ENCODE measurements around the gene TTC28. TPM values are rescaled to one million over a fixed set of nuclear protein-coding genes. Genes with fewer than 3 reads are reported as not detected.
"Not testable (repeated sequence)": the region's sequence is repeated elsewhere in the genome, so short reads cannot be mapped to it uniquely, and the experiment has no call there.

The TTC28 gene
- total RNA-seq, 1 donor from 2014 or later: 10.4 TPM

DNA sequence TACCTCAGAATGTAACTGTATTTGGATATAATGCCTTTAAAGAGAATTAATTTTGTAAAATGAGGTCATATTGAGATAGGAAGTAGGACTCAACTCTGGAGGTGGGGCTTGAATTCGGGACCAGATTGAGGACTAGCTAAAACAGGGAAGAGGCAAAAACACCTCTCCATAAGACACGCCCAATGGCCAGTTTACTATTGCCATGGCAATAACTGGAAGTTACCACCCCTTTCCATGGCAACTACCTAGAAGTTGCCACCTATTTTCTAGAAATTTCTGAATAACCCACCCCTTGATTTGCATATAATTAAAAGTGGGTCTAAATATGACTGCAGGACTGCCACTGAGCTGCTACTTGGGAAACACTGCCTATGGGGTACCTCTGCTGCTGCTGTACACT is 206.4 kb downstream of the TTC28 start:
- ATAC-seq (no peak), DNase-seq (ENCODE audit: missing footprints) (no peak)
- intact Hi-C loops (cut with DNase I): no loop called here

DNA sequence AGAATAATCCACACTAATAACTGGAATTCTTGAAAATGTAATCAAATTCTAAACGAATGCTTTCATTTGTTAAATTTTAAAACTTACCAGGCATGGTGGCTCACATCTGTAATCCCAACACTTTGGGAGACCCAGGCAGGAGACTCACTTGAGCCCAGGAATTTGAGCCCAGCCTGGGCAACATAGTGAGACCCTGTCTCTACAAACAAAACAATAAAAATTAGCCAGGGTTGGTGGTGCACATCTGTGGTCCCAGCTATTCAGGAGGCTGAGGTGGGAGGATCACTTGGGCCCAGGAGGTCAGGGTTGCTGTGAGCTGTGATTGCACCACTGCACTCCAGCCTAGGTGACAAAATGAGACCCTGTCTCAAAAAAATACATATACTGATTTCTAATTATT is 212.6 kb downstream of the TTC28 start:
- intact Hi-C loops (cut with DNase I); DNase-seq (ENCODE audit: missing footprints); ATAC-seq: not testable (repeated sequence)

DNA sequence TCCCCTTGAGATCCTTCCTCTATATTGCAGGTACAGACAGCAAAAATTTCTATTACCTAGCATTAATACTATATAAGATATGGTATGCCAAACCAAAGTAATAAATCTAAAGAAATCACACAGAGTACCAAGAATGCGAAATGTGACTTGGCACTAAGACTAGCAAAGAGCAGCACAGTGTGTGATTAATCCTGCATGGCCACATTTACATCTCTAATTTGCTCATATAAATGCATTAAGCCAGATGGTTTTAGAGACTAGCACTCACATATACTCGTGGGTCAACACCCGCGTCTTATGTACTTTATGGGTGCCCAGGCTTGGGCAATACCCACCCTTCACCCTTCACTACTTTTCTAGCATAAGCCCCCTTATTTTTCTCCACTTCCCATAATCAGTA is 213.2 kb downstream of the TTC28 start:
- ATAC-seq (no peak), DNase-seq (ENCODE audit: missing footprints) (no peak)
- intact Hi-C loops (cut with DNase I): no loop called here

DNA sequence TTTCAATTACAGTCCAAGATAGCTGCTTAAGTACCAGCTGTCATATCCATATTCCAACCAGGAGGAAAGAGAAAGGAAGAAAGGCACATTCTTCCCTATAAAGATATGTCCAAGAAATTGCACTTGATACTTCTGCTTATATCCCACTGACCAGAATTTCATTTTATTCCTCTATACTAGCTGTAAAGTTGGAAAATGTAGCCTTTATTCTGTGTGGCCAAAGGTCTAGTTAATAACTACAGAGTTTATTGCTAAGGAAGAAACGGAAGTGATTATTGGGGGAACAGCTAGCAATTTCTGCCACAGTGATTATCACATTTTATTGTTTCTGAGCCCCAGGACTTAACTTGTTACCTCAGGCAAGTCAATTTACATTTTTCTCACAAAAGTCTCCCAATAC is 213.8 kb downstream of the TTC28 start:
- intact Hi-C loops (cut with DNase I): no loop called here
- DNase-seq (ENCODE audit: missing footprints) (no peak), ATAC-seq (no peak)

DNA sequence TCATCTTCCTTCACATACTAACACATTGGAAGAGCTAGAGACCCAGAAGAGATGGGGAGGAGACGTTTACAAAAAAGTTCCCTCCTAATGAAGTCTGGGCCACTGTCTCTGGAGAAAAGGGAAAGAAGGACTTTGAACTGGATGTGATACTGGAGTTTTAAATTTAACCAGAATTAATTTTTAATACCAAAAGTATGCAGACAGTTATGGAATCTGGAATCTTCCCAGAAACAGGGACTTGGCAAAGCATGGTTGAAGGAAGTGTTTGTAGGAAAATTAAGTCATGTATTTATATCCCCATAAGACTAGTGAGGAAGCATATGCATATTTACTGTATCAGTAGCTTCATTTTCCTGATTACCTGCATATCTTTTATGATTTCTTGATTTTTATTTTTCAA is 215.5 kb downstream of the TTC28 start:
- ATAC-seq (no peak), DNase-seq (ENCODE audit: missing footprints) (no peak)
- intact Hi-C loops (cut with DNase I): no loop called here

DNA sequence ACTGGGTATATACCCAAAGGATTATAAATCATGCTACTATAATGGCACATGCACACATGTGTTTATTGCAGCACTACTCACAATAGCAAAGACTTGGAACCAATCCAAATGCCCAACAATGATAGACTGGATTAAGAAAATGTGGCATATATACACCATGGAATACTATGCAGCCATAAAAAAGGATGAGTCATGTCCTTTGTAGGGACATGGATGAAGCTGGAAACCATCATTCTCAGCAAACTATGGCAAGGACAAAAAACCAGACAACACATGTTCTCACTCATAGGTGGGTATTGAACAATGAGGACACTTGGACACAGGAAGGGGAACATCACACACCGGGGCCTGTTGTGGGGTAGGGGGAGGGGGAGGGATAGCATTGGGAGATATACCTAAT is 216.2 kb downstream of the TTC28 start:
- ATAC-seq; intact Hi-C loops (cut with DNase I); DNase-seq (ENCODE audit: missing footprints): not testable (repeated sequence)

DNA sequence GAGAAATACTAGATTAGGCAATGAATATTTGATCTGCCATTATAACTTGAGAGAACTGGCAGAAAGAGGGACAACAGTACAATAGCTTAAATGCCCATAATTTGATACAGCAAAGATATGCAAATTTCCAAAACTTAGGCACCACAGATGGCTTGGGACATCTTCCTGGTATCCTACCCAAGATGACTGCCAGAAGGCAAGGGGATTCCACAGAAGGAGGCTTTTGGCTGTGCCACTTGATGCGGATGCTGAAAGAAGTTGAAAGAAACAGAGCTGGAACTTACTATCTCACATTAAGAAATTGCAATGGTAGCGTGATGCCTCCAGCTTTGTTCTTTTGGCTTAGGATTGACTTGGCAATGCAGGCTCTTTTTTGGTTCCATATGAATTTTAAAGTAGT is 216.7 kb downstream of the TTC28 start:
- intact Hi-C loops (cut with DNase I): no loop called here
- no peak for ATAC-seq

DNA sequence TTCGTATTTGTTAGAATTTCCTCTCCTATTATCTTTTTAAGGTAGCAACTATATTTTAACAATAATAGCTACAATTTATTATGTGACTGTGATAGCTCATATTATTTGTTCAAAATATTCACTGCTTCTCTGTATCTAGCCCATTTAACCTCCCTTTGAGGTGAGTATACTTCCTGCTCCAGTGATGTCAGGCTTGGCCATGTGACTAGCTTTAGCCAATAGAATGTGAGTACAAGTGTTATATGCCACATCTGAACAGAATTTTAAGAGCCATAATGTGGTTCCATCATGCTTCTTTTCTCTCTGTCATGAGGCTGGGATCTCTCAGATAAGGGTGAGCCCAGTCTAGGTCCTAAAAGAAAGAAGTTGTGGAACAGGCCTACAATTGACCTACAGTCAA is 217.6 kb downstream of the TTC28 start:
- intact Hi-C loops (cut with DNase I): no loop called here
- ATAC-seq: no peak
- DNase-seq (ENCODE audit: missing footprints): no peak

More for the DNA sequence above, 216.7 kb downstream of the TTC28 start:
- DNase-seq (ENCODE audit: missing footprints): no peak

DNA sequence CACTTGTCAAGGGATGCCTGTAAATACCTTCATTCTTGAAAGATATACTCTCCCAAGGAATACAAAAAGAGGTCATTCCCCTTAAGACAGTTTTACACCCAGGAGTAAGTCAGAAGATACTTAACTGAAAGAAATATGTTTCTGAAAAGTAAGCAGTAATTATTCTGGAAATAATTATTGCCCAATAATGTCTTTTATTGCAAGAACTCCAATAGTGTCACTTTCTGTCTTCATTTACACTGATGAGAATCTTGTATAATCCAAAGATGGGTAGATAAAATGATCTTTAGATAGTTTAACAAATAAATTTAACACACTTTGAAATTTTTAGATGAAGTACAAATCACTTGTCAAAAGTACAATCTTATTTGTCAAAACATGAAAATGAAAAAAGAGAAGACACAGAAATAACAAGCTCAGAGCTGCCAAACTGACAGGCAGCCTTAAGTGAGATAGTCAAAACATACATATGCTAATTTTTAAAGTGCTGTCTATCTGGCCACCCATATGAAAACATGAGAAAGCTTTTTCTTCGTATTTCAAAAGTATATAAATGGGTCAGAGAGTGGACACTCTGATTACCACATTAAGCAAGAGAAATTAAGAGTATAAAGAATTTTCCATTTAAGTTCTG is 225.1 kb downstream of the TTC28 start:
- no peak for DNase-seq (ENCODE audit: missing footprints)
- intact Hi-C loops (cut with DNase I): no loop called here
- no peak for ATAC-seq

DNA sequence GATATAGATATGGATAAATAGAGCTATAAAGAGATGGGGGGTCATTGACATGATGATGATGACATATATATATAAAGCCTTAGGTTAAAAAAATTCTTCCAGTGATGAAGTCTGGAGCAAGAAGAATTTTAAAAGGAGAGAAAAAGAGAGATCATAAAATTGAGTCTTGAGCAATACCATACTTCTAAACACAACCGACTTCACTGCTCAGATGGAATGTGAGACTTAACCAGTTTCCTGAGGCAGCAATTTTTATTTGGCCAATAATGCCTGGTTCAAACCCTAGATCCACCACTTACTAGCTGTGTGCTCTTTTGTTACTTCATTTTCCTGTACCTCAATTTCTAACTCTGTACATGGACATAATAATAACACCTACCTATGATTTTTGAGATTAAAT is 229.5 kb downstream of the TTC28 start:
- ATAC-seq (no peak), DNase-seq (ENCODE audit: missing footprints) (no peak)
- intact Hi-C loops (cut with DNase I): no loop called here

DNA sequence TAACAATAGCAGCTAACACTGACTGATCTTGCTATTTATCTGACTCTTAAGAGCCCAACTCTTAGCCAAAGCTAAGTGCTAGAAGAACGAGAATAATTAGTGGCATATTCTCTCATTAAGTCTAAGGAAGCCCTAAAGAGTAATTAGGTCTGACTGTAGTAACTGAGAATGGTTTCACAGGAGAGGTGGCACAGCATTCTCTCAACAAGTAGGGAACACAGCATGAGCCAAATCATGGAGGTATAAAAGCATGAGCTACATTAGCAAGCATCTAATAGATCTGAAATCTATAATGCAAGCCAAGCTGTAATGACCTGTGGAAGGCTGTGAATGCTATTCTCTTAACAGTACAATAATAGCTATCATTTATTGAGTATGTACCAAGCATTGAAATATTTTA is 230.6 kb downstream of the TTC28 start:
- intact Hi-C loops (cut with DNase I): loop anchor here (10.0 kb wide), 1 partner anchor 146 kb away; no protein-coding TSS in a partner anchor
- ATAC-seq (no peak), DNase-seq (ENCODE audit: missing footprints) (no peak)

DNA sequence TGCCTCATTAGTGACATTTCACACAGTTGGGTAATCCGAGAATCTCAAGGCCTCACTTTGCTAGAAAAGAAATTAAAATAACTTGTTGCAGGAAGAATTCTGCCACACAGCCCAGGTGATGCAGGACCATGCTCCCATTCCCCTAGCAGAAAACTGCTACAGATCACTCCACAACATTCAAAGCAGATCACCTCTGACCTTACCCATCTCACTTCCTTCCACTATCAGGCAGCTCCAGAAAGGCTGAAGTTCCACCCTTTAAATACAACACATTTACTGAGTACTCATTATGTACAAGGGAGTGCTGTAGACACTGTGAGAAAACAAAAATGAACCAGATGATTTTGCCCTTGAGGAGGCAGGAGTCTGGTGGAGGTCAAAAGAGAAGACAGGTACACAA is 231.0 kb downstream of the TTC28 start:
- DNase-seq (ENCODE audit: missing footprints) (no peak), ATAC-seq (no peak)
- intact Hi-C loops (cut with DNase I): loop anchor here (10.0 kb wide), 1 partner anchor 146 kb away; no protein-coding TSS in a partner anchor

DNA sequence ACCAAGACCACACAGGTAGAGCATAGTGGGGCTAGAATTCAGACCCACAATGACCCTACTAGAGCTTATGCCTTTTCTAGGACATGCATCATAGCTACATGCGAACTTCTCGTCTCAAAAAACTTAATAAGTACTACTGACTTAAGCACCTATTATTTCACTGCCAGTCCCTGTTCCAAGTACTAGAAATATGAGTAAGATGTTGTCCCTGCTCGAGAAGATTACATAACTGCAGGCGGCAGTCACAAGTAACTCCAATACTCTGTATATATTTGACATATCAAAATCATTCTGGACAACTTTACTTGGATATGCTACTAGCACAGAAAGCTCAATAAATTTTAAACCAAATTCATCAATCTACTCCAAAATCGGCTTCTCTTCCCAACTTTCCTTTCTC is 235.0 kb downstream of the TTC28 start:
- intact Hi-C loops (cut with DNase I): loop anchor here (5.0 to 10.0 kb wide), 6 partner anchors 147 to 422 kb away; no protein-coding TSS in a partner anchor
- DNase-seq (ENCODE audit: missing footprints) (no peak), ATAC-seq (no peak)

DNA sequence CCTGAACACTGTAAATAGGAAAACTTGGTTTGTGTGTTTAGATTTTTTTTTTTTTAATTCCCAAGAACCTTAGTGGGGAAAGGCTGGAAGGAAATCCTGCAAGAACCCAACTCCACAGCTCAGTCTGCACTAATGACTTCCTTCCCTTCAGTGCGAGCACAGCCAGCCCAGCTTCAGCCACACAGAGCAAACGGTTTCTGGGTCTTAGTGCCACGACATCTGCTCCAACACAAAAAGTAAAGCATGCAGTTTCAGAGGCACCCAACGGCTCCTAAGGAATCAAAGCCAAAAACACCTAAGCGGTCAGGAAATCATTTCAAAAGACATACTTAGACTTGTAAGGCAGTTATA is 236.1 kb downstream of the TTC28 start:
- peak; percentile 62 for DNase-seq (ENCODE audit: missing footprints)
- ATAC-seq: peak; percentile 90
- intact Hi-C loops (cut with DNase I): loop anchor here (2.0 to 10.0 kb wide), 7 partner anchors 146 to 421 kb away; no protein-coding TSS in a partner anchor

DNA sequence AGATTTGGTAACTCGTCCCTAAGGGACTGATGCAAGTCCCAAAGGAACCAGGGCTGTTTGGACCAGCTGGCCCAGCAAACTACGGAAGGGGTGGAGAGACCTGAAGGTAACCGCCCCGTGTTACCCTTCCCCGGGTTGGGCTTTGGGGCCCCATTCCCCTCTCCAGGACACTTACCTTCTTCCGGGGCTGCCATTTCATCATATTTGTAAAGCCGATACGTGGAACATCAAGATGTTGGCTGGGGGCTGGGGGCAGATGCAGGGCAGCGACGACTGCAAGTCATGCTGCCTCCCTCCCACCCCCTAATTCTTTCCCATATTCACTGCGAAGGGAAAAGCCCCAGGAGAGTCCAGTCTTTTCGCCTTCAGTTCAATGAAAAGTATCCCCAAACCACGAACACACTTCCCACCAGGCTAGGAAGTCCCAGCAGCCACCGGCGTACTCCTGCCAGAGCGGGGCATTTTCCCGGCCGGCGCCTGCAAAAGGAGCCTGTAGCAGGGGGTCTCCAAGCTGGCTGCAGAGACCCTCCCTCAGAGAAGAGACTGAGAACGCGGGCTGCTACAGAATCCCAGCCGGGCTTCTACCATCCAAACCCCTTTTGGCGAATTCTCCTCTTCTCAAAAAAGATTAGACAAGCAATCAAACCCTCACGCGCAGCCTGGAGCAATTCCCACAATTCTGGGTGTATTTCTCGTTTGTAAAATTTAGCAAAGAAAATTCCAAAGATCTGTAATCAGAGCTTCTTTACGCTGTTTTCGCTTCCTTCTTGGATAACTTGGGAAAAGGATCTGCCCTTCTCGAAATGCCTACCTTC is 236.7 kb downstream of the TTC28 start:
- DNase-seq (ENCODE audit: missing footprints): peak; percentile 64
- peak; percentile 62 for ATAC-seq
- intact Hi-C loops (cut with DNase I): loop anchor here (2.0 to 10.0 kb wide), 7 partner anchors 146 to 421 kb away; no protein-coding TSS in a partner anchor

DNA sequence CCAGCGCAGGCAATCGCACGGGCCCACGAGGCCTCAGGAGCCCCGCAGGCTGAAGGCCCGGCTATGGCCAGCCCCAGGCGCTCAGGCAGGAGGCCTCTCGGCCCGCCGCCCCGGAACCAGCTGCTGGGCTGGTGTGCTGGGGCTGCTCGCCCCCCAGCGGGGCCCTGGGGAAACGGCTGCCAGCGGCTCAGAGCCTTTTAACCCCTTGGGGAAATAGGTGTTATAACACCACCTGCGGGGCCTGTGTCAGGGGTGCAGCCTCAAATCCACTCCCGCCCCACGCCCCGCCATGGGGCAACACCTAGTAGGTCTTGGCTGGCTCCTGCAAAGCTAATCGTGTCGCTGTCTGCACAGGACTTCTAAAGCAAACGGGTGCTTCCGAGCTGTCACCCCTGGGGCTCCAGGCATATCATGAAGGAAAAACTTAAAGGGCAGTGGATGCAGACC is 237.4 kb downstream of the TTC28 start:
- DNase-seq (ENCODE audit: missing footprints) (peak; percentile 88), ATAC-seq (peak; percentile 92)
- intact Hi-C loops (cut with DNase I): loop anchor here (2.0 to 10.0 kb wide), 7 partner anchors 145 to 420 kb away; no protein-coding TSS in a partner anchor

DNA sequence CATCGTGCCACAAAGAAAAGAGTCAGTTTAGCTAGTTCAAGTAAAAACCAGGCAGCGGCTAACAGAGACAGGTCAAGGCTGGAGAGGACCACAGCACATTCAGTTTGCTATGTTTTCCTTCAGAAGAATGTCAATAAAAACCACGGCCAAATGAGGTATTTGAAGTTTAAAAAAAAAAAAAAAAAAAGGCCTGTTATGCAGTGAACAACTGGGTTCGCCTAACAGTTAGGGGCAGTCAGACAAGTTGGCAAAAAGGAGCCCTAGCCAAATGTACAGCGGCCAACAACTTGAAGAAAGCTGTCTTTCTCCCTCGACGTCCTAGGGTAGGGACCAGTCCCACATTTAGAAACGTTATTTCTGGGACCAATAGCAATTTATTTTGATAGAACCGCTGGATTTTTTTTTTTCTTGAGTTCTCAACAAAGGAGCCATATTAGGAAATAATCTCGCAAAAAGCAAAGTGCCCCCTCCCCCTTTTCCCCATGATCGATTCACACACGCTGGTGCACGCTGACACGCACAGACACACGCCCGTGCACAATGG is 237.8 kb downstream of the TTC28 start:
- ATAC-seq: no peak
- no peak for DNase-seq (ENCODE audit: missing footprints)
- intact Hi-C loops (cut with DNase I): loop anchor here (2.0 to 10.0 kb wide), 7 partner anchors 144 to 419 kb away; no protein-coding TSS in a partner anchor

DNA sequence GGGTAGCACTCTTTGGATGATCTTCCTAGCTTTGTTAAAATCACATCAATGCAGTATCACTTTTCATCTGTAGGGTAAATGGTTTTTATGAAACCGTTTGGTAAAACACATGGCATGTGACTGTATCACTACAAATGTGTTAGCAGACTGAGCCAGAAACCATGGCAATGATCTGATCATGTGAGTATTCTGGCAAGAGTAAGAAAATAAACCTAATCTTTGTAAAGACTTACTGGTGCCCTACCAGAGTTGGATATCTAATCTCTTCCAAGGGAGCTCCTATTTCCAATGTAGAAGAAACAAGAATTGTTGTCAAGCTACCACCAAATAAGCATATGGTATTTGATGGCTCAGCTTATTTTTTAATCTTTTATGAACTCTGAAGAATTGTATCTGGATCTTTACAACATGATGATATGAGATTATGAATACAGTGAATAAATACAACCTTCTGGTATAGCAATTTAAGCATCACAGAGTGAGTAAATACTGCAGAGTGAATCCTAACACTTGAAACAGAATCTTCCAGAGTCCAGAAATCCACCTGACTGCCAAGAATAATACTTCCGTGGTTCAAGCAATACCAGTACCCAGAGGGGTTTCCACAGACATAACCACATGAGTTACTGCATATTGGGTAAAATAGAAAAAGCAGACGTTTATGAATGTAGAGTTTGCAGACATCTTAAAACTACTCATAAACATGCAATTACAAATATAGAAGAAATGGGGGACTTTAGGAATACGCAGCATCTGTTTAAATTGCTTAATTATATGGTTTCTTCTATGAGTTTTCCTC is 238.8 kb downstream of the TTC28 start:
- no peak for DNase-seq (ENCODE audit: missing footprints)
- intact Hi-C loops (cut with DNase I): loop anchor here (5.0 to 10.0 kb wide), 6 partner anchors 143 to 418 kb away; no protein-coding TSS in a partner anchor
- no peak for ATAC-seq

All from Right ventricle myocardium inferior (tissue), 1 donor.